Measurements from ENCODE around the gene TTC23L. TPM values are rescaled to one million over a fixed set of nuclear protein-coding genes. Genes with fewer than 3 reads are reported as not detected.

Gene TTC23L
- total RNA-seq, 2 donors from 2014 or later: 0.12 TPM; not detected in 1

GRCh38 chr5:34930870-34931269 is 91.9 kb downstream of the TTC23L start:
- intact Hi-C loops (cut with DNase I, micrococcal nuclease): no loop called here
- ATAC-seq (no peak), DNase-seq (no peak)

DNA sequence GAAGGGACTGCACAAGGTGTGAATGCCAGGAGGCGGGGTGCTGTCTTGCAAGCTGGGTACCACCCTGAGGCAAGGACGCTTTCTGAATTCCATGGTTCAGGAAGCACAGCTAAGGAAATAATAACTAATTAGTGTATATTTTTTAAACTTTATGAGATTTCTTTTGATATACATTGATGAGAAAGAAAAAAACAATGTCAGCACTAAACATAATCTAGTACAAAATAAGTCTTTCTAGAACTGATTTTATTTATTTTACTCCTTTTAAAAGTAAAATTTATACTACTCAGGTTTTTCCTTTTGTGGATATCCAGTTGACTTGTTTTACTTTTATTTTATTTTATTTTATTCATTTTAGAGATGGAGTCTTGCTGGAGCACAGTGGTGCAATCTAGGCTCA is 94.0 kb downstream of the TTC23L start:
- intact Hi-C loops (cut with DNase I, micrococcal nuclease): no loop called here
- DNase-seq: no peak

DNA sequence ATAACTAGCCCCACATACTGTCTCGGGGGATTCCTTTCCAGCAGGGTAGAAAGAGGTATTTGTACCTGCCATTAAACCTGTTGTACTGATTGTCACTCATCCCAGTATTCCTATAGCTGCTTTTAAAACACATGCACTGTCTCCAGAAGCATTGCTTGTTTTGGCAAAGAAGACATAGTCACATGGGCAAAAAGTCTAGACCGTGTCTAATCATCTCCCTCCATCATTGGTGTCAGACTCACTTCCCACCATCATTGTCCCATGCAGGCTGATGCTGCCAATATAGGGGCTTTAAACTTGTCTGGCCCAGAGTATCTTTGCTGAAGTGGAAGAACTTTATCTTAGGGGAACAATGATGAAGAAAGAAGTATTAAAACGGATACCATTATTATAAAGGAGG is 103.0 kb downstream of the TTC23L start:
- intact Hi-C loops (cut with DNase I, micrococcal nuclease): no loop called here
- no peak for ATAC-seq

More for the DNA sequence above, 94.0 kb downstream of the TTC23L start:
- ATAC-seq: no peak

DNA sequence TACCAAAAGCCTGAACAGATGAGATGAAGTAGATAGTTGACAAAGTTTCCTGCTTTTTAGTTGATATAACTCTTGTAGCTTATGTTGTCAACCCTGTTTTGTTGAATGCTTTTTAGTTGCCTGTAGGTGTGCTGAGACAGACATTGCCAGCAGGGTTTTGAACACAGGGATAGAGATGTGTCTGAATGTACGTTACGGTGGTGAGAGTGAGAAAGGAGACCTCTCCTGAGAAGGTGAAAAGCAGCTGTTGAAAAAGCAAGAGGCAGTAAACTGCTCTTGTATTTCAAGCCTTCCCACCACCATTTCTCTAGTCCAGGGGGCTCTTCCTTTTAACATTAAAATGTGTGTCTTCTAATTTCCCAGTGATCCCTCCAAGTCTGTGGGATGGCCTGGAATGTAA is 105.1 kb downstream of the TTC23L start:
- no peak for ATAC-seq
- intact Hi-C loops (cut with DNase I, micrococcal nuclease): no loop called here
- no peak for DNase-seq

More for the DNA sequence above, 103.0 kb downstream of the TTC23L start:
- DNase-seq: no peak

- DNase-seq (no peak), ATAC-seq (no peak)
- intact Hi-C loops (cut with DNase I, micrococcal nuclease): no loop called here
These were observed 105.6 kb downstream of the TTC23L start for GRCh38 chr5:34944460-34945047.

Other genes starting within 250 kb of the TTC23L start
- 10 to 100 TPM; 11.3 to 32.2 TPM for gene RAI14, start 182.8 kb upstream of the TTC23L start, total RNA-seq
- gene RAD1, start 76.3 kb downstream of the TTC23L start, total RNA-seq: 10 to 100 TPM; 12.3 to 12.8 TPM
- gene BRIX1, start 76.5 kb downstream of the TTC23L start, total RNA-seq: 10 to 100 TPM; 11.2 to 13.8 TPM
- gene DNAJC21, start 90.4 kb downstream of the TTC23L start, total RNA-seq: 10 to 100 TPM; 37.9 to 40.0 TPM
- gene AGXT2, start 208.8 kb downstream of the TTC23L start, total RNA-seq: not detected

Data from left colon (tissue), 2 donors.